Ectodermal cell (in vitro differentiated cells): ENCODE results near the gene COL25A1.

Experiments
- H3K27ac ChIP-seq: 2 replicates; pipeline ENCODE4 v1.7.0; 2013; ENCODE audit warnings: mild to moderate bottlenecking, low read depth, low read length; ENCODE audit not compliant: insufficient read depth, poor library complexity, severe bottlenecking
- H3K27me3 ChIP-seq: 2 replicates; pipeline ENCODE4 v1.7.0; 2013; ENCODE audit warnings: mild to moderate bottlenecking, low read length; ENCODE audit not compliant: insufficient read depth, control insufficient read depth, poor library complexity, severe bottlenecking
- H3K36me3 ChIP-seq: one replicate; pipeline ENCODE4 v1.7.0; 2013; ENCODE audit warnings: low read length; ENCODE audit not compliant: control insufficient read depth, insufficient read depth
- H3K4me1 ChIP-seq: one replicate; pipeline ENCODE4 v1.7.0; 2013; ENCODE audit warnings: low read length; ENCODE audit not compliant: control insufficient read depth, insufficient read depth
- H3K4me3 ChIP-seq: 2 replicates; pipeline ENCODE4 v1.7.0; 2013; ENCODE audit warnings: low read depth, low read length, control low read depth; ENCODE audit not compliant: insufficient read depth
- H3K9me3 ChIP-seq: 2 replicates; pipeline ENCODE4 v1.7.0; 2013; ENCODE audit warnings: mild to moderate bottlenecking, low read length, moderate library complexity; ENCODE audit not compliant: control insufficient read depth
- WGBS, 2 experiments: methylation state at CpG; one replicate each; pipeline ENCODE4 v1.1.7; 2013; ENCODE audit warnings: missing lambda C conversion rate in 2 of 2; 5-methylcytosine and 5-hydroxymethylcytosine counted together

The COL25A1 gene

GRCh38 chr4:109218288-109218687 is 84.2 kb downstream of the COL25A1 start:
- WGBS, 2 experiments, result 100% methylated on average over 1 of the region's 1 CpG; no CpG with 5 or more reads in 1 of the 2 experiments

GRCh38 chr4:109216085-109216696 is 86.3 kb downstream of the COL25A1 start:
- H3K9me3 ChIP-seq, result no peaks in the 10 kb centered on the region
- no peaks in the 10 kb centered on the region for H3K4me1 ChIP-seq
- H3K36me3 ChIP-seq, result no peaks in the 10 kb centered on the region
- no peaks in the 10 kb centered on the region for H3K27me3 ChIP-seq
- H3K27ac ChIP-seq, result no peak overlapping the region
- WGBS, 2 experiments, result 94 to 96% methylated on average over 5 of the region's 5 CpGs
- no peak overlapping the region for H3K4me3 ChIP-seq

More at GRCh38 chr4:109218288-109218687, 84.2 kb downstream of the COL25A1 start:
- no peak overlapping the region for H3K4me3 ChIP-seq
- H3K9me3 ChIP-seq, result no peaks in the 10 kb centered on the region
- no peaks in the 10 kb centered on the region for H3K4me1 ChIP-seq
- H3K36me3 ChIP-seq, result no peaks in the 10 kb centered on the region
- H3K27me3 ChIP-seq, result no peaks in the 10 kb centered on the region
- H3K27ac ChIP-seq, result no peak overlapping the region

DNA sequence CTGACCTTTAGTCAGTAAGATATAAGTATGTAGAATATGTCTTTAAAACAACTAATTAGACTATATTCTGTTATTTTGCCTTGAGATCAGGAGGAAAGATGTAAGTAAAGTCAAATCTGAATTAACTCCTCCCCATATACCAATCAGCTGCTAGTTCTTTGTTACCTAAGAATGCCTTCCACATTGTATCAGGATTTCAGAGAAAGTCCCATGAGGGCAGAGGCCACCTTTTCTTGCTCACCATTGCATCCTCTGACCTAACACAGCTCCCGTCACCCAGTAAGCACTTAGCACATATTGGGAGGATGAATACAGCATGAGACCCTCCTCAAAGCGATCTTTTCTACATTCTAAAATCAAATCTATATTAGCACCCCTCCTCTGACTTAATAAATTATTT is 87.0 kb downstream of the COL25A1 start:
- Histone ChIP-seq H3K27me3 (no peaks in the 10 kb centered on the region), H3K4me1 (no peaks in the 10 kb centered on the region), H3K4me3 (no peak overlapping the region), H3K27ac (no peak overlapping the region), H3K9me3 (no peaks in the 10 kb centered on the region), H3K36me3 (no peaks in the 10 kb centered on the region)
- 78 to 100% methylated on average over 1 to 2 of the region's 2 CpGs for WGBS, 2 experiments

GRCh38 chr4:109214622-109215301 is 87.7 kb downstream of the COL25A1 start:
- no peak overlapping the region for H3K27ac ChIP-seq
- no peak overlapping the region for H3K4me3 ChIP-seq
- H3K4me1 ChIP-seq, result no peaks in the 10 kb centered on the region
- no peaks in the 10 kb centered on the region for H3K36me3 ChIP-seq
- H3K9me3 ChIP-seq, result no peaks in the 10 kb centered on the region
- 93% methylated on average over 4 of the region's 4 CpGs for WGBS, 2 experiments
- H3K27me3 ChIP-seq, result no peaks in the 10 kb centered on the region

DNA sequence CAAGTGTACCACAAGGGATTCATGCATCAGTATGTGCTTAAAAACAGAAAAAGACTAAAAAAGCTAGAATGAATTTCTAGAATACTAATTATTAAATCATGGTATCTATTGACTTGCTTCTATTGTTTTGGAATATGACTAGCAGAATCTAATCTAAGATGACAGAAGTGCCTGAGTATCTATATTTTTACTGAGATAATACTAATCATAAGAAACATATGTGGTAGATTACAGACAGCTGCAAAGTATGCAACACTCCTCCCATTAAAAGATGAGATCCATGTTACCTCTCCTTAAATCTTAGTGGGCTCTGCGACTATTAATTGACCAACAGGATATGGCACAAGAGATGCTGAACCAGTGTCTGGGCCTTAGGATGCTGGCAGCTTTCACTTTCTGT is 89.4 kb downstream of the COL25A1 start:
- no peaks in the 10 kb centered on the region for H3K9me3 ChIP-seq
- H3K27me3 ChIP-seq, result no peaks in the 10 kb centered on the region
- no peaks in the 10 kb centered on the region for H3K4me1 ChIP-seq
- no peak overlapping the region for H3K4me3 ChIP-seq
- WGBS, 2 experiments, result 91 to 95% methylated on average over 1 of the region's 1 CpG
- no peak overlapping the region for H3K27ac ChIP-seq
- H3K36me3 ChIP-seq, result no peaks in the 10 kb centered on the region

- WGBS, 2 experiments, result 67 to 78% methylated on average over 3 of the region's 3 CpGs
- H3K27ac ChIP-seq, result no peak overlapping the region
- no peaks in the 10 kb centered on the region for H3K36me3 ChIP-seq
- H3K4me1 ChIP-seq, result no peaks in the 10 kb centered on the region
- H3K4me3 ChIP-seq, result no peak overlapping the region
- no peaks in the 10 kb centered on the region for H3K9me3 ChIP-seq
- H3K27me3 ChIP-seq, result no peaks in the 10 kb centered on the region
Observed at GRCh38 chr4:109211671-109212070, 90.8 kb downstream of the COL25A1 start.

GRCh38 chr4:109209647-109210046 is 92.8 kb downstream of the COL25A1 start:
- no peak overlapping the region for H3K27ac ChIP-seq
- no peak overlapping the region for H3K4me3 ChIP-seq
- WGBS, 2 experiments, result 76 to 77% methylated on average over 5 of the region's 6 CpGs
- H3K27me3 ChIP-seq, result no peaks in the 10 kb centered on the region
- no peaks in the 10 kb centered on the region for H3K36me3 ChIP-seq
- H3K9me3 ChIP-seq, result no peaks in the 10 kb centered on the region
- H3K4me1 ChIP-seq, result no peaks in the 10 kb centered on the region

- H3K27ac ChIP-seq, result no peak overlapping the region
- WGBS, 2 experiments, result 92 to 94% methylated on average over 4 of the region's 4 CpGs
- H3K4me3 ChIP-seq, result no peak overlapping the region
- no peaks in the 10 kb centered on the region for H3K4me1 ChIP-seq
- no peaks in the 10 kb centered on the region for H3K9me3 ChIP-seq
- no peaks in the 10 kb centered on the region for H3K36me3 ChIP-seq
- no peaks in the 10 kb centered on the region for H3K27me3 ChIP-seq
Observed at GRCh38 chr4:109207898-109208297, 94.6 kb downstream of the COL25A1 start.

- Histone ChIP-seq H3K27ac (no peak overlapping the region), H3K27me3 (no peaks in the 10 kb centered on the region), H3K36me3 (no peaks in the 10 kb centered on the region), H3K4me3 (no peak overlapping the region), H3K4me1 (no peaks in the 10 kb centered on the region), H3K9me3 (no peaks in the 10 kb centered on the region)
- WGBS, 2 experiments, result 83 to 100% methylated on average over 1 of the region's 1 CpG
Observed at GRCh38 chr4:109207061-109207460, 95.4 kb downstream of the COL25A1 start.

DNA sequence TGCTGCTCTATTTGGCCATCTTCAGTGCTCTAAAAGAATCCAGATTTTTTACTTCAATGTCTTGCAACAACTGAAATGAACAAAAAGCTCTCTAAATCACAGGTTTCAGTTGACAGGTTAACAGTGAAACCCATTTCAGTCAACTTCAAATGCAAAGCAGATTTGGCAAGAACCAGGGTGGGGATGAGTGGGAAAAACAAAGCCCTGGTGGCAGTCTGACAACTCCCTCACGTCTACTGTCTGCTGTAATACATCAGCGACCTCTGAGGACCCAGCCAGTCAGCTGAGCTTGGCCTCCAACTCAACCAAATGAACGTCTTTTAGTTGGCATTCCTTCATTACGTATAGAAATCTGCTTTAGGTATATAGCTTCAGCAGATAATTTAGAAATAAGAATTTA is 95.8 kb downstream of the COL25A1 start:
- no peak overlapping the region for H3K4me3 ChIP-seq
- 37 to 62% methylated on average over 3 to 4 of the region's 4 CpGs for WGBS, 2 experiments

More for the DNA sequence above, 95.8 kb downstream of the COL25A1 start:
- H3K27ac ChIP-seq, result no peak overlapping the region
- no peaks in the 10 kb centered on the region for H3K9me3 ChIP-seq
- no peaks in the 10 kb centered on the region for H3K27me3 ChIP-seq
- no peaks in the 10 kb centered on the region for H3K4me1 ChIP-seq
- H3K36me3 ChIP-seq, result no peaks in the 10 kb centered on the region
